GM21576 (cell line): ENCODE measurements around the gene DNASE2B.

ENCODE experiments used
- ATAC-seq: cut with Tn5 transposase; IDR thresholded peaks from one replicate; pipeline ENCODE4 v1.9.1; 2021; ENCODE audit warnings: mild to moderate bottlenecking, moderate library complexity; ENCODE audit not compliant: unreplicated experiment

Gene DNASE2B

DNA sequence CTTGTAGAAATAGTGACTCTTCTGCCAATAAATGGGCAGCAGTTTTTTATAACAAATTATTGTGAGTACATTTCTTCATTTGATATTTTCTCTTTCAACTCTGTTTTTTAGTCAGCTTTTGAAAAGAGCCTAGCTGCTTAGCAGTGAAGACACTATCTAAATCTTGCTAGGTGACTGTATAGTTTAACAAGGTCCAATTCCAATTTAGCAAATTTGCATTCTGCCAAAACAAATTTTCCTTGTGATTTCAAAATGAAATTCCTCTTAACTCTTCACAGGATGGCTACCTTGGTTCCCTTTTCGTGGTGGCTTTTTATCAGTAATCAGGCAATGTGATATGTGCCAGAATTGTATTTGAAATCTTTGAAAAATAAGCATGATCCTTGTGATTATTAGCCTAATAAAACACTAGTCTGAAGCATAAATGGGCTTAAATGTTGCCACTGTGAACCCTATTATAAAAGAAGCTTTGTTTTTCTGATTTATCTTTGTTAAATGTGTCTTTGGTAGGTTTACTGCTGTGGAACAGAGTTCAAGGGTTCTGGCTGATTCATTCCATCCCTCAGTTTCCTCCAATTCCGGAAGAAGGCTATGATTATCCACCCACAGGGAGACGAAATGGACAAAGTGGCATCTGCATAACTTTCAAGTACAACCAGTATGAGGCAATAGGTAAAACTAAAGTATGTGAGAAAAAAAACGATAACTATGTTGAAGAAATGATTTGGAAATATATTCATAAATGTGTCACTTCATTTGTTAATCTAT lies 12.2 kb downstream of the DNASE2B start:
- no peak for ATAC-seq

DNA sequence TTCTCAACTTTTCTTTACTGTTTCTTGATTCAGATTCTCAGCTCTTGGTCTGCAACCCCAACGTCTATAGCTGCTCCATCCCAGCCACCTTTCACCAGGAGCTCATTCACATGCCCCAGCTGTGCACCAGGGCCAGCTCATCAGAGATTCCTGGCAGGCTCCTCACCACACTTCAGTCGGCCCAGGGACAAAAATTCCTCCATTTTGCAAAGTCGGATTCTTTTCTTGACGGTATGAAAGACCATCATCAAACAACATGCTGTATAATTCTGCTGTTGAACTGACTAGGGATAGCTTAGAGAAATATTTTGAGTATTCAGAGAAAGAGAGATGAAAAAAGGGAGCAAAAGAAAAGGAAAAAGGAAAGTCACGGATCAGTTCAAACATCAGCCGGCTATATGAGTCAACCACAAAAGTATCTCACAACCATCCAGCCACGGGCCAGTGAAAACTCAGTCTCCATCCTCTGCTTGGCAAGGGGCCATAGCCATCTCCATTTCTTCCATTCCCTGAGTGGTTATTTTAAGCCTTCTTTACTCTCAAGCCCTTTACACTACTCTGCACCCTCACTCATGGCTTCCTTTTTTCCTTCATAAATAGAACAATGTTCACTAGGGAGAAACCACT lies 14.1 kb downstream of the DNASE2B start:
- ATAC-seq: no peak

DNA sequence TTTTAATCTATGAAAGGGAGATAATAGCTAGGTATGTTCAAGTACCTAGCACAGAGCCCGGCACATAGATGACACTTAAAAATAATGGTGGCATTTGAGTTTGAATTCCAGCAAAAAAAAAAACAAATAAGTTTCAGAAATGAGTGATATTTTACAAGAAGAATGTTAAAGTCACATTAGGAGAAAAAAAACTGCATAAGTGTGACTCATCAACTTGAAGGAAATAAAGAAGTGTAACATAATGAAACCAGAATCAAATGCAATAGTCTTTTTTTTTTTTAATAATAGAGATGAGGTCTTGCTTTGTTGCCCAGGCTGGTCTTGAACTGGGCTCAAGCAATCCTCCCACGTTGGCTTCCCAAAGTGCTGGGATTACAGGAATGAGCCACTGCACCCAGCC lies 17.1 kb downstream of the DNASE2B start:
- no peak for ATAC-seq

DNA sequence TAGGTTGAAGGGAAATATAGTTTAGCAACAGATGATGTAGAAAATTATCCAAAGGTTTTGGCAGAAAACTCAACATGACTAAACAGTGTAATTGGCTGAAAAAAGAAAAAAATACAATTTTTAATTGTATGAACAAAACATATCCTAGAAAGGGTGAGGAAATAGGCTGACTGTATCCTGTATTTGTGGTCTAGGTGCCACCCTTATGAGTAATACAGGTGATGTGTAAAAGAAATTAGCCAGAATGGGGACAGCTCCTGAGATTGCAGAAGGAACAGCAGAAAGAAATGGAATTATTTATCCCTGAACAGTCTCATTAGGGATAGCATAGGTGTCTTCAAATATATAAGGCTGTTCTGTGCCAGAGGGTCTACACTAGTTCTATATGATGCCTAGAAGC lies 24.6 kb downstream of the DNASE2B start:
- ATAC-seq: no peak

DNA sequence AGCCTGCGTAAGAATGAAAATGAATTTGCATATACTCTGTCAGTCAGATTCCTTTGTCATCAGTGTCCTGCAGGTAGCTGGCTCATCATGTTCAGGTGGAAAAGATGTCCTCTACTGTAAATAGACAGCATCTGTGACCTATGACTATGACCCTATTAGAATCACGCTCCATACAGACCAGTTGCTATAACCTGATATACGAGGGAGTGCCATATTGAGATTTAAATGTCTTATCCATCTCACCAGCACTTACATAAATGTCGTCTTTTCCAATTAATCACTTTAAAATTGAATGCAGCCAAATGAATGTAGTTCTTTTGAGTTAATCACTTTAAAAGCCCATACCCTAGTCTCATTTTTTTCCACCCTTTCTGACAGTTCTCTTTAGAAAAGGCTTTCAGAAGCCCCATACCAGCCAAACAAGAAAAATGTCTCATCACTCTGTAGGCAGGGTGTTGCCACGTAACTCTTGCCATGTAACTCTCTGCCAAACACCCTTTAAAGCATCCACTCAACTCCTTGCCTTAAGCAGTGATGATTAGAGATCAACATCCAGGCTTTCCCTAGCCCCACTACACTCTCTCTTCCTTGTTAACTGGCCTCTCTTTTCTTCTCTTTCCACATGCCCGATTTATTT lies 26.3 kb downstream of the DNASE2B start:
- no peak for ATAC-seq

DNA sequence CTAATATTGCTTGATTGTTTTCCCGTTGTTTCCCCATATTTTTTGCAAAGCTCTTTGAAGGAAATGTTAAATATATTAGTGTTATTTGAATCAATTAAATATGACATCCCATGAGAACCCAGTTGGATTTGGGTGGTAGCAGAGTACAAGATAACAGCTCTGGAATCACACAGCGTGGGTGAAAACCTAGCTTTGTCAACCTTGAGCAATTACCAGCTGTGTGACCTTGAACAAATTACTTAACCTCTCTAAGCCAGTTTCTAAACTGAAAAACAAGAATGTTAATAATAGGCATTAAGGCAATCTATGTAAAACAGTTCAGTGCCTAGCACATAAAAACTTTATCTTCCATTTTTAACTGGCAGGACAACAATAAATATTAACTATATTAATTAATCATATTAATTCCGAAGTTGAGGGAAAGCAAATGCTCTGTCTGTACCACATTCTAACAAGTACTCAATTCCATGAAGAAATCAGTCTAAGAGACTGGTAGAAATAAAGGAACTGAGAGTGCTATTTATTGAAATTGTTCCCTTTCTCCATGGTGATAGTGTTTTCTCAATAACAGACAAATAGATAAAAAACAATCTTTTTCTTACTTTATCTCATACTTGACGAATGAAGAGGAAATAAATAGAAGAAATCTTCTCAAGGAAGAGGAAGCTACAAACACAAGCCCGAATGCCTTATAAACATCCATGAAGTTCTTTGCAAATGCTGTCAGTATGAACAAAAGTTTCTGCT lies 27.0 kb downstream of the DNASE2B start:
- ATAC-seq: no peak

DNA sequence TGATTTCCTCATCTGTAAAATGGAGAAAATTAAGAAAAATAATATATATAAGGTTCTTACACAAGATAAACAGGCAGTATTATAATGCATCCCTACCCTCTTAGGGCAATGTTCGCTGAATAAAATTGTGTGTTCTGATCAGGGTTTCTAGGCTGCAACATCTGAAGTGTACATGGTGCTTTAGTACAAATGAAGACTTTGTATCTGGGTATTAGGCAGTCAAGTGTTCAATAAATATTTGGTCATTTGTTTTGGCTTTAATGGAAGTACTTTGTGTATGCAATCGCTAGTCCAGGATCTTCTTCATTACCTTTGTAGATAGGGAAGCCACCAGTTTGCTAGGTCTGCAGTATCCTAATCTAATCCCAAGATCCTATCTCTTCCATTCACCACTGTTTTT lies 28.1 kb downstream of the DNASE2B start:
- ATAC-seq: no peak

DNA sequence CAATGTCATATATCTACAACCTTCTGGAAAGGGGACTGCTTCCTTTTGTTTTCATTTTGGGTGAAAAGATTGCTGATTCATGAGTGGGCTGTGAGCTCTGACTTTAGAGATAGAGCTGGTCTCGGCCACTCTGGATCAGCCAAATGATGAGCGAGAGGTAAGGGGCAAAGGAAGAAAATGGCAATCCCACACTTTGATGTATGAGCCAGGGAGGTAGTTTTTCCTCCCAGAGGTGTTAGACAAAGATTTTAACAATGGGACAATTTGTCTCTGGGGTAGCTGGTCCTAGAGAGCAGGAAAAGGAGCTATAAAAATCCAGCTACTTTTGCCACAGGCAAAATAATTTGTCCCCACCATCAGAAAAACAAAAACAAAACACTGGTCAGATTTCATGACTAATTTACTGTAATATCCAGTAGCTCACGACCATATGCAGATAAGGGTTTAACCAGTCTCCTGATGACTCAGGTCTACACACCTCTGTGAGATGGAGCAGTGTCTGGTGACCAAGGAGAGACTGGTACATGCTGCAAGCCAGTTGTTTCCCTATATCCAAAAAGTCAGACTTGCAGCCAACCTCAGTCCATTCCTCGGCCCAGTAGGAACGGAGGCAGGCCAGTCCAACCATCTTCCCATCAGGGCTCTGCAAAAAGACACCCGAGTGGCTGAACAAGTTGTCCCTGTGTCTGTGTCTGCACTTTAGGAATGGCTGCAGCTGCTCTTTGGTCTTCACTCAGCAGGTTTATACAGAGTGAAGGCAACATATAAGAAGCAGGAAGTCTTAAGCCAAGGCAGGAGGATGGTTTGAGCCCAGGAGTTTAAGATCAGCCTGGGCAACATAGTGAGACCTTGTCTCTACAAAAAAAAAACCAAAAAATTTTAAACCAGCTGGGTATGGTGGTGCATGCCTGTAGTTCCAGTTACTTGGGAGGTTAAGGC lies 29.2 kb downstream of the DNASE2B start:
- no peak for ATAC-seq

DNA sequence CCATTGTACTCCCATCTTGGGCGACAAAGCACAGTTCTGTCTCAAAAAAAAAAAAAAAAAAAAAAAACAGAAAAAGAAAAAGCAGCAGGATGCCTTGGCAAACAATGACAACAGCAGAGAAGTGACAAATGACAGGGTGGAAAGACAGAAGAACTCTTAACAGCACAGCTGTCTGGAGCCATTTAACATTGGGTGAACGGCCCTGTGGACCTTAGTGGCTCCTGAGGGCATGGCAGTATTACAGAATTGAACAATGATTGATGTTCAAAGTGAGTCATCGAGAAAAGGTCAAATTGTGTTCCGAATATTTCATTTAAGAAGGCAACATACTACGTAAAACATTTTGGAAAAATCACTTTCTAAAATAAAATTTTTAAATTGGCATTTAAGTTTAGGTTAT lies 30.0 kb downstream of the DNASE2B start:
- ATAC-seq: no peak

DNA sequence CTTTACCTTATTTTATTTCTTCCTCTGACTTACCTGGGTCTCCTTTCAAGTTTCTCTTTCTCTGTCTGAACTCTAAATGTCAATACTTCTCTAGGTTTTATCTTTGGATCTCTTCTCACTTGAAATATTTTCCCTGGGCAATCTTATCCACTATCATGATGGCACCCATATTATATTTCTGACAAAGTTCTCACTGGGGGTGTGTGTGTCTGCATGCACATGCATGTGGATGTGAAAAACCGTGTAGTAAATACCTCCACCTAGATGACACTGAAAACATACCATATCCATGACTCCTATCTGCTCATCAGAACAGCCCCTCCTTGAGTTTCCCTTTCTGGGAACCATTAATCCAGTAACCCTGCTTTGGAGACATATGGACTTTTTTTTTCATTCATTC lies 30.9 kb downstream of the DNASE2B start:
- no peak for ATAC-seq

DNA sequence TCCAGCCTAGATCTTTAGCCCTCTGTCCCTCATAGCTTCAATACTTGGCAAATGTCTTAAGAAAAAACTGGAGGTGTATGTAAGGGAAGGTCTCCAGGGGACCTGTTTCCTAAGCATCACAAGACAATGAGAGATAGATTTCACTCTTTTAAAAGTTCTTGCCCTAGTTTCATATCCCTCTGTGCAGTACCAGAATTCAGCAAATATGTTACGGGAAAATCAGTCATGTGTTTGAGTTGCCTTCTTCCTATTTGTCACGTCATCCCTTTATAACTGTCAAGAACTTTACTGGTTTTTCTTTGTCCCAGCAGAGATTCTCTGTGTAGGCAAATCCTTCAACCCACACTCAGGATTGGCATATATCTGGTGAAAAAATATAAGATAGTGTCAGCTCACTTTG lies 32.3 kb downstream of the DNASE2B start:
- ATAC-seq: no peak

DNA sequence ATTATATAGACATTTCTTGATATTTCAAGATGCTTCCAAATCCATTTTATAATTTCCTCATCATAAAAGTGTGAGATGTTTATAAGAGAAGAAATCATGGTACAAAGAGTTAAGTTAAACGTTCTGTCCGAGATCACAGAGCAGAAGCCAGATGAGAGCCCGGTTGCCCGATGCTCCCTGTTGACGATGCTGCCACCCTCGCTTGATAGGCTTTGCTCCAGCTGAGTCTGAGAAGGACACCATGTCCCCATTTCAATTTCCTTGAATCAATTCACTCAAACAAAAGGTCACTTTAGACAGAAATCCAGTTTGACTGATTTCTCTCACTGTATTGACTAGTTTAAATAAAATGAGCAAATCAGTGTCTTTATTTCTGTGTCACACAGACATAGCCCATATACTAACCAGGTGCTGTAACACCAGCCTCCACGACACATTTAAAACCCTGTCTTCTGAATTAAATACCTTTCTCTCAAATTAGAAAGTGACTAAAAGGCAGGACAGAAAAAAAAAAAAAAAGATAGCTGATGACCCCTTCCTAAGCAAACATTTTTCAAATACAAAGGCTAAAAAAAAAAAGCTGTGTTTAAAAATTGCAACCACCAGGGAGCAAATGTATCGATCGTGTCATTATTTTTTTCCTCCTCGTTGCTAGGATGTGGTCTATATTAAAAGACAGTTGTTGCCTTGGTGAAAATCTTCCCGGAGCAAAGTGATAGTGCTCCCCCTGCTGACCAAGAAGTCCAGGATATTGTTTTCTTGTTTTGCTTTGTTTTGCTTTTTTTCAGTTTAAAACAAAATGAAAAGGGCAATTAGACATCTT lies 35.2 kb downstream of the DNASE2B start:
- ATAC-seq: peak; percentile 60

DNA sequence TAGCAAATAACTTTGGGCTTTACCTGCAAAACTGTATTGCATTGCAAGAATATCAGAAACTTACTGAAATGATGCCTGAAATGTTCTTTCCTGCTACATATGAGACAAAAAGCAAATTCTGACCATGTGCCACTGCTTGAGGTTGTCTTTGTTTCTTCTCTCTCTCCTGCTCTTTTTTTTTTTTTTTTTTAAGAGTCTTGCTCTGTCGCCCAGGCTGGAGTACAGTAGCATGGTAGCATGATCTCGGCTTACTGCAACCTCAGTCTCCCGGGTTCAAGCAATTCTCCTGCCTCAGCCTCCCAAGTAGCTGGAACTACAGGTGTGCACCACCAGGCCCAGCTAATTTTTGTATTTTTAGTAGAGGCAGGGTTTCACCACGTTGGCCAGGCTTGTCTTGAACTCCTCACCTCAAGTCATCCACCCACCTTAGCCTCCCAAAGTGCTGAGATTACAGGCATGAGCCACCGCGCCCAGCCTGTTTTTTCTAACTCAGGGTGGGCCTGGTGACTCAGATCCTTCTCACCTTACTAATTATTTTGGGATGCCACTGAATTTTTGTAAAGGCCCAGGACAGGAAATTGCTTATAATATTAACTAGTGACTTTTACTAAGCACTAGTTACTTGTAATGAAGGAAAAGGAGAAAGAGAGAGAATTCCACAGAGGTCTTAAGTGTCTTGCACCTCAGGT lies 35.9 kb downstream of the DNASE2B start:
- no peak for ATAC-seq

DNA sequence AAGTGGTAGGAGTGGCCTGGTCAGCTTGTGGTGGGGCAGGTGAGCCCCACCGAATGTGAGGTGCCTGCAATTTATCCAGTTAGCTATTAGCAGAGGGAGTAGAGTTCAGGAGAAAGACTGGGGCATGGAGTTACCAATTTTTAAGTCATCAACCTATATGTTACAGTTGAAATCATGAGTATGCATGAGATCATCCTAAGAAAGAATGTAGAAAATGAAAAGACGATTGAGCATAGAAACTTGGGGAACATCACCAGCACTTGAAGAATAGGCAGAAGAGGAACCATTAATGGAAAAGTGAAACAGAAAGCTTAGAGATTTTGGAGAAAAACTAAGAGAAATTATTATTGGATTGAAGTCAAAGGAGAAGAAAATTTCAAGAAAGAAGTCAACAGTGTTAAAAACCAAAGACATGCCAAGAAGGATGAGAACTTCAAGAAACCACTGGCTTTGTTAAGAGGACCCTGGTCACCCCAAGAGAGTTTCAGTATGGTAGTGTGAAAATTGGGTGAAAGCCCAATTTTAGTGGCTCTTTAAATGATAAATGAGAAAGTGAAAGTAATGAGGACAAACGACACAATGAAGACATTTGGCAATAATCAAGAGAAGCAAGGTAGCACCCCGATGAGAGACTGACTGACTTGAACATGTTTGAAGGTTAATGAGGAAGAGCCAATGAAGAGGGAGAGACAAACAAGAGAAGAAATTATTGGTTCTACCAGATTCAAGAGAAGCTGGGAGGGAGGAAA lies 36.7 kb downstream of the DNASE2B start:
- ATAC-seq: no peak

DNA sequence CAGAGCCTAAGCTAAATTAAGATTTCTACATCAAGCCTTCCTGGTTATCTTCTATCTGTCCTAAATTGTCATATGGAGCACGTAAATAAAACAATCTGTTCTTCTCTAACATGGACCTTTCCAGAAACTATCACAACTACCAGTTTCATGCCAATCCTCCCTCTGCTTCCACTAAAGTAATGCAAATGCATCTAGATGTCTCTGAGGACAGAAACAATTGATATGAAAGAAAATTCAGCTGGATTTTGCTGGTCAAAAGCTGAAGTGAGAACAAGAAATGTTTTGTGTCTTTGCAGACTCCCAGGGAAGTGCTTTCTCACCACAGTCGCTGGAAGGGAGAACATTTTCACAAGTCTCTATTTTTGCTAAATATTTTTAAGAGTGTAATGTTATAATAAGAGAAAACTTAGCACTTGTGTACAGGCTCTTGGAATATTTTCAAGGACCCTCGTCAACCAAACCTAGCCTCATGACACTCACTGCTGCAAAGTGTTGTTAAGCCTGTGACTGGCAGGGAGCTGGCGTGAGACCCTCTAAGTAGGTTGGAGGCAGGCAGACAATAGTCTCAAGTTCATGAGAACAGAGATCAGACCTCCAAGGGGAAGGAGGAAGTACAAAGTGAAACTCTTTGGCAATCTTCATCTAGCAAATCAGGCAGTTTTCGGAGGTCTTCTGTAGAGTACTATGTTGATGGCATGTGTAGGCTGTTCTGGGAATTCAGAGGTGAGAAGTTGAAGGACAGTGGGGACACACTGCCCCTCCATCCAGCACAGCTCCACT lies 38.8 kb downstream of the DNASE2B start:
- ATAC-seq: peak; percentile 40

DNA sequence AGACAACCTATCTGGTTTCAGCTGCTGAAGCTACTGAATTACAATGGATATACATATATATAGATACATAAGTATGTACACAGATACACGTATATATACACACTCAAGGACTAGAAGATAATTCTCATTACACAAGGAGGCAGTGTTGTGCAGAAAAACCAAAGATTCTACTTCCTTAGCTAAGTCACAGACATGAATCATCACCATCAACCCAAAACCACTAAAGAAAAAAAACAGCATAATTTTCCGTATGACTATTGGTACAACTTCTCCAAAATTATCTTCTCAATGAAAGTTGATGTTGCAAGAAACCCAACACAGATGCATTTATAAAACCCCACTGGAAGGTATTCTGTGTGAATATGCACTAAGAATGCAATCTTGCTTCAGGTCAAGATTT lies 44.0 kb downstream of the DNASE2B start:
- peak; percentile 97 for ATAC-seq
